OCI-LY7 (cell line): ENCODE measurements around the gene PIGC.

Source experiments
- EZH2phosphoT487 ChIP-seq: fragments of 200-600 bp; sonication (generic); IDR thresholded peaks from 2 replicates; pipeline ENCODE4 v1.6.1; 2018; ENCODE audit warnings: low read depth, borderline replicate concordance, mild to moderate bottlenecking, mixed run types, antibody characterized with exemption, low read length, moderate library complexity, mixed read lengths
- TF ChIP-seq, protein P1 (sequence below): fragments of 200-600 bp; sonication (generic); conservative IDR thresholded peaks from 2 replicates; pipeline ENCODE4 v1.5.1; 2014; ENCODE audit warnings: mild to moderate bottlenecking, antibody characterized with exemption, low read length, moderate library complexity, mixed read lengths

DNA sequence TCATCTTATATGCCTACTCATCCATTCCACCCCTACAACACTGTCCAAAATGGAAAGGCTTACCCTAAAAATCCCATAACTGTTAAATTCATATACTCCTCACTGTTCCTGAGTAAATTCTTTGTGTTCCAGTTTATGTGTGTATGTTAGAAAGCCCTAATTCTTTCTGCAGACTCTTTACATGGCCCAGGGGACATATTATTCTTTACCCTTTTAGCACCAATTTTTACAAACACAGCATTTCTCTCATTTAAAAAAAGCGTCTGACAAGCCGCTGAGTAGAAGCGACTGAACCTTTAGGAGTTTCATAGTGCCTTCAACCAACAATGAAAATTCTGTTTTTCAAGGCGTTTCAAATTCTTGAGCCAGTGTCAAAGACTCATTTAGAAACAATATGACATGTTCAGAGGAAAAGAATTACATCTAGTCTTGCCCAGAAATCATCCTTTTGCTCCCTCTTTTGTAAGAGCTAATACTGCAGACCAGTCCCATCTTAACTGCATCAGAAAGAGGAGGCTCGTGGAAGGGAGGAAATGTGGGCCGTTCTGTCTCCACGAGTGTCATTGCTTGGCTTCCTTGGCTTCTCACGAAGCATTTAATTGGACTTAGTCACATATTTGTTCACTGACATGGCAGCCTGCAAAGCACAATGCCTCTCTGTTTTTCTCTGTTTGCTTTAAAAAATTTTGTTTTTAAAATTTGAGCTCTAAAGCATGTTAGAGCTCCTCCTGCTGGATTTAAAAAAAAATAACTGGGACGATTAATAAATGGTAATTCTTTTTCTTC is 44.7 kb downstream of the PIGC start:
- TF ChIP-seq, protein P1, sequence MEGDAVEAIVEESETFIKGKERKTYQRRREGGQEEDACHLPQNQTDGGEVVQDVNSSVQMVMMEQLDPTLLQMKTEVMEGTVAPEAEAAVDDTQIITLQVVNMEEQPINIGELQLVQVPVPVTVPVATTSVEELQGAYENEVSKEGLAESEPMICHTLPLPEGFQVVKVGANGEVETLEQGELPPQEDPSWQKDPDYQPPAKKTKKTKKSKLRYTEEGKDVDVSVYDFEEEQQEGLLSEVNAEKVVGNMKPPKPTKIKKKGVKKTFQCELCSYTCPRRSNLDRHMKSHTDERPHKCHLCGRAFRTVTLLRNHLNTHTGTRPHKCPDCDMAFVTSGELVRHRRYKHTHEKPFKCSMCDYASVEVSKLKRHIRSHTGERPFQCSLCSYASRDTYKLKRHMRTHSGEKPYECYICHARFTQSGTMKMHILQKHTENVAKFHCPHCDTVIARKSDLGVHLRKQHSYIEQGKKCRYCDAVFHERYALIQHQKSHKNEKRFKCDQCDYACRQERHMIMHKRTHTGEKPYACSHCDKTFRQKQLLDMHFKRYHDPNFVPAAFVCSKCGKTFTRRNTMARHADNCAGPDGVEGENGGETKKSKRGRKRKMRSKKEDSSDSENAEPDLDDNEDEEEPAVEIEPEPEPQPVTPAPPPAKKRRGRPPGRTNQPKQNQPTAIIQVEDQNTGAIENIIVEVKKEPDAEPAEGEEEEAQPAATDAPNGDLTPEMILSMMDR, result peak; percentile 90
- TF ChIP-seq EZH2phosphoT487, result no peak
